Activated CD8-positive, alpha-beta memory T cell treated with anti-CD3 and anti-CD28 coated beads for 1 hour (primary cell): ENCODE measurements around the gene SCO2.

Source experiments
- DNase-seq, 2 donors: peaks; one replicate each; pipeline ENCODE4 v3.0.0-alpha.2; 2020; ENCODE audit warnings: low read depth in 1 of 2; ENCODE audit errors: extremely low read depth in 1 of 2

Gene SCO2

DNA sequence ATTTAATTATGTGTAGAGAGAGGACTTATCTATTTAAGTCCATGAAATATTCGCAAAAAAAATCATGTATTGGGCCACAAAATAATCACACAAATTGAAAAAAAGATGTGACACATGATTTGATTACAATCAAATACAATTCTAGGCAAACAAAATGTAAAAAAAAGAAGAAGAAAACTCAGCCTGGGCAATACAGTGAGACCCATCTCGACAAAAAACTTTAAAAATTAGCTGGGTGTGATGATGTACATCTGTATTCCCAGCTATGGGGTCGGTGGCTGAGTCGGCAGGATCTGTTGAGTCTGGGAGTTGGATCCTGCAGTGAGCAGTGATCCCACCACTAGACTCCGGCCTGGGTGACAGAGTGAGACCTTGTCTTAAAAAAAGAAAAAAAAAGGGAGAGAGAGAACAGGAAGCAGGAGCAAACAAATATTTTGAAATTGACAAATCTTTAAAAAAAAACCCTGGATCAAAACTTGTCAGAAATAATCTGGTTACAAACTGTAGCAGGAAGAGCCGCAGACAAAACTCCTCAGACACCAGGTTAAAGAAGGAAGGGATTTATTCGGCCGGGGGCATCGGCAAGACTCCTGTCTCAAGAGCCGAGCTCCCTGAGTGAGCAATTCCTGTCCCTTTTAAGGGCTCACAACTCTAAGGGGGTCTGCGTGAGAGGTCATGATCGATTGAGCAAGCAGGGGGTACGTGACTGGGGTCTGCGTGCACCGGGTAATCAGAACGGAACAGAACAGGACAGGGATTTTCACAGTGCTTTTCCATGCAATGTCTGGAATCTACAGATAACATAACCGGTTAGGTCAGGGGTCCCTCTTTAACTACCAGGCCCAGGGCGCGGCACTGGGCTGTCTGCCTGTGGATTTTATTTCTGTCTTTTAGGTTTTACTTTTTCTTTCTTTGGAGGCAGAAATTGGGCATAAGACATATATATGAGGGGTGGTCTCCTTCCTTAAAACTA lies 7.7 kb upstream of the SCO2 start:
- no peak for DNase-seq

DNA sequence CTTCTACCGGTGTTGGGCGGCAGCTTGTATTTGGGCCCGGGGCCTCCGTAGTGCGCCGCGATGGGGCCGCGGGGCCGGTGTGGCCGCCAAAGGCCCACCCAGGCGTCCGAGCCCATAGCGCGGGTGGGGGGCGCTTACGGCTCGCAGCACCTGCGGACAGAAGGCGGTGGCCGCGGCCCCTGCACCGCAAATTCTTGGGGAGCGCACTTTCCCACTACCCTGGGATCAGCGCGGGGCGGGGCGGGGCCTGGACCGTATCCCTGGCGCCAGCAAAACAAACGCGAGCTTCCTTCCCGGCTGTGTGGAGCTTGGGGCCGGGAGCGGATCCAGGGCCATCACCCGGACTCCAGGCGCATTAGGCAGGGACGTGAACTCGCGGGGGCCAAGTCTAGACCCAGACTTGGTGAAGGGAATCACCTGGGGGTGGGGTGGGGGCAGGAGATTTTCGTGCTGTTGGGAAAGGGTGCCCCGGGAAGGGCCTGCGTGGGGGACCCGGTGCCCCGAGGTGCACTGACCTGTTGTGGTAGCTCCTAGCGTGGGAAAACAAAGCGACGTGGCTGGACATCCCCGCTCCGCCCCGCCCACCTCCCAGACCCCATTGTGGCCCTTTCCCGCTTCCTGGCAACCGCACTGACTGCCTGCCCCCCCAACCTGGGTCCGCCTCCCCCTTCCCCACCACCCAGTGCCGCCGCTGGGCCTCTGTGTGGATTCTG lies 6.7 kb upstream of the SCO2 start:
- DNase-seq, result no peak

DNA sequence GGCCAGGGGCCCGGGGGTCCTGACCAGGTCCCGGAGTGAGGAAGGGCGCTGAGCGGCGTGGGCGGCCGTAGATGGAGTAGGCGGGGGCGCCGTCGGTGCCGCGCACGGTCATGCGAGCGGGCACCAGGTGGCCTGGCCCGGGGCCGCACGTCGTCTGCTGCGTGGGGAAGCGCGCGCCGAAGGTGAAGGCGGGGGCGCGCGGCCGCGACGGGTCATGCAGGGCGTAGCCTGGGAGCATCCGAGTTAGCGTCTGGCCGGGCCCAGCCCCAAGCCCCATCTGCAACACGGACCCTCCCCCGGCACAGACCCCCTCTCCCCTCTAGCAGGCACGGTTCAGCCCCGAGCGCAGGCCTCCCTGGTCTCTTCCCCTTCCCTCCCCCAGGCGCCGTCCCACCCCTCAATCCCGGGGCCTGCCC lies 6.2 kb upstream of the SCO2 start:
- DNase-seq, result peak in 1 of 2 donors; percentile 62

DNA sequence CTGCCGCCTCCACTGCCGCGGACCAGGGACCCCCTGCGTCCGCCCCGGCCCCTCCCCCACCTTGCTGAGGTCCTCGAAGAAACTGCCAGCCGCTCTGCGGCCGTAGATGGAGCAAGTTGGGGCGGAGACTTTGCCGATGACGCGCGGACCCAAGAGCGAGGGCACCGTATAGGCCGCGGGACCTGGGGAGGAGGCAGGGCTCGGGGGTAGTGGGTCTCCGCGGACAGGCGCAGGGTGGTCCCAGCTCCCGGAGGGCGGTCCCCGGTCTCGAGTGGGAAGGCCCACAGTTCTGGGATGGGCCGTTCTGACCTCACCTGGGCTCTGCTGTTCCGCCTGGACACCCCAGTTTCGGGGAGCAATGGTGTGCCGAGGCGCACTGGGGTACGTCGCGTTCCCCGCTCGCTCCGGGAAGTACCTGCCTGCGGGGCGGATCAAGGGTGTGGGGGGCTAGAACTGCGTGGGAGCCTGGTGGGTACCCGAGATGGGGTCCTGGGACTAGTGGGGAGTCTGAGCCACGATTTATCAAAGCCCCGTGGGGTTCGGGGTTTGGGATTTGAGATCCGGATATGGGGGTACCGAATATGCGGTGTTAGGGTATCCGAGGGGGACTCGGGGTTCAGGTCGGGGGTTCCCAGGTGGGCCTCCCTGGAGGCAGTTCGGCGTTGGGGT lies 5.6 kb upstream of the SCO2 start:
- peak in 1 of 2 donors; percentile 74 for DNase-seq

DNA sequence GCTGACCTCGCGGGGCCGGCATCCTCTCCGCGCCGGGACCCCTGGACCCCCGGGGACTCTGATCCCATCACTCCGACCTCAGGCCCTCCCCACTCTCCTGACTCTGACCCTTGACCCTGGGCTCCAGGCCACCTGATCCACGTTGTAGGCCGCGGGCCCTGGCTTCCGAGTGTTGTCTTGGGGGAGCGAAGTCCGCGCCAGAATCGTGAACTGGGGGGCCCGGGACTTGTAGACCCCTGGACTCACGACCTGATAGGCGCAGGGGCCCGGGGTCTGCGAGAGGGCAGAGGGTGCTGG lies 5.1 kb upstream of the SCO2 start:
- no peak for DNase-seq

DNA sequence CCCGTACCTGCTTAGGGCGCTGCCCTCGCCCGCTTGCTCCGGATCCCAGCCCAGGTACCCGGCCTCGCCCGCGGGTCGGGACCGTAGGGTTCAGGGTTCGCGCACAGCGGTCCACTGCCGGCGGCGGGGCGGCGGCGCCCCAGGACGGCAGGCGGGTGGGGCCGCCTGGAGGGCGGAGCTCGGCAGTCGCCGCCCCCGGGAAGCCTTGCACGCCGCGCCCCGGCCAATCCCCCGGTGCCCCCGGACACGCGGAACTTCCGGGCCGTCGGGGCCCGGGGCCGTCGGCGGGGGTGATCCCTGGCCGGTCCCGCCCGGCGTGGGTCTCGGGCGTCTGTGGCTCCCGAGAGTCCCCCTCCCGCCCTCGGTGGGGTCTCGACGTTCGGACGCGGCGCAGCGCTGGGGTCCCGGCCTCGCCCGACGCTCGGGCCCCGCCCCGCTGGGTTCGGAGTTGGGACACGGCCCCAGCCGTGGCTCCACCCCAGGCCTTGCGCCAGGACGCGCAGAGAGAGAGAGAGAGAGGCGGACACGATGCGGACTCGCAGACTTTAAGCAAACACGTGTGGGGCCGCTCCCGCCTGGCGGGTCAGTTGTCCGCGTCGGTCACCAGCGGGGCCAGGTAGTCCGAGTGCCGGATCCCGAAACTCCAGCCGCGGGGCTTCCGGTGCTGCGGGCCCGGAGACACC lies 4.6 kb upstream of the SCO2 start, which contains the start of gene TYMP:
TSS of gene TYMP (minus strand) at position 116 of the 683 bp plus-strand sequence. CDS start 303 bp downstream, outside the sequence.
- peak in 1 of 2 donors; percentile 61 for DNase-seq

DNA sequence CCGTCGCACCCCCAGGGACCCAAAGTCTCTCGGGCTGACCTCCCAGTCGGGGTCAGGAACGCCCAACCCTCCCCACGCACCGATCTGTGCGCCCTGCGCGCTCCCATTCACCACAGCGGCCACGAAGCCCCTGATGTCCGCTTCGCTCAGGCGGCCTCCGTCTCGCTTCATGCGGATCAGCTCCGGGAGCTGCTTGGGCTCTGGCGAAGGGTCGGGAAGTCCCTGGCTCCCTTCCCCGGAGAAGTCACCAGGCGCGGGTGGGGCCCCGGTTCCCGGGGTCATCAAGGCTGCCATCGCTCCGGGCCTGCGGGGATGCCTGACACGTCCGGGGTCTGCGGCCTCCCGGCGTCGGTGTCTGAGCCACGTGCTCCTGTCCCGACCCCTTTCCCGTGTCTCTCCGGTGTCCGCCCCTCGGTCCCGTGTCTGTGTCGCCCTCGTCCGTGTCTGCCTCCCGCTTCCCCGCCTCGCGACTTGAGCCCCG lies 4.1 kb upstream of the SCO2 start:
- DNase-seq, result no peak

DNA sequence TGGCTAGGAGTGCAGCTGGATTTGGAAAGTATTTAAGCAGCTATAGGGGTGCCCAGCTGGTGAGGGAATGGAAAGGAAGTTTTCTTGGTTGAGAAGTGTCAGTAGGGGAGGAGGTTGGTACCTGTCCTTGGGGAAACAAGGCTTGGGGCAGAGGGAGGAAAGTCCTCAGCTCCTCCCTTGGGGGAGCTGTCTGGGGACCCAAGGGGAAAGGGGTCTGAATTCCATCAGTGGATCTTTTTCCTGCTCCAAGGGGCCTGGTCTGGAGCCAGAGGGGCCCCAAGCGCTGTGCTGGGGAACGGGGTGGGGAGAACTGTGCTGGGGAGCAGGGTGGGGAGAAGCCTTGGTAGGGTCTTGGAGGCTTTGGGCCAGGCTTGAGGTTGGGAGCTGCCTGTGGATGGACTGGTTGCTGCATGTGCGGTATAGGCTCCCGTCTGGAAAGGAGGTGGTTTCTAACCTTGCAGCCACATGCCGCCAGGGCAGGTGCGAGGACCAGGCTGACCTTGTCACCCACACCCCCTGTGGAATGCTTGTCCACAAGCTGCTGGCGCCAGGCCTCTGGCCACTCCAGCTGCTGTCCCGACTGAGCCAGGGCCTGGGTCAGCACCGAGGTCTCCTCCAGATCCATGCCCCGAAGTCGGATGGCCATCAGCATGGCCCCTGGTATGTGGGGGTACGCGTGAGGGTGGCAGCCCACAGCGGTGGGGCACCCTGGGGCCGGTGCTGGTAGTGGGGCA lies 3.5 kb upstream of the SCO2 start:
- DNase-seq, result no peak

DNA sequence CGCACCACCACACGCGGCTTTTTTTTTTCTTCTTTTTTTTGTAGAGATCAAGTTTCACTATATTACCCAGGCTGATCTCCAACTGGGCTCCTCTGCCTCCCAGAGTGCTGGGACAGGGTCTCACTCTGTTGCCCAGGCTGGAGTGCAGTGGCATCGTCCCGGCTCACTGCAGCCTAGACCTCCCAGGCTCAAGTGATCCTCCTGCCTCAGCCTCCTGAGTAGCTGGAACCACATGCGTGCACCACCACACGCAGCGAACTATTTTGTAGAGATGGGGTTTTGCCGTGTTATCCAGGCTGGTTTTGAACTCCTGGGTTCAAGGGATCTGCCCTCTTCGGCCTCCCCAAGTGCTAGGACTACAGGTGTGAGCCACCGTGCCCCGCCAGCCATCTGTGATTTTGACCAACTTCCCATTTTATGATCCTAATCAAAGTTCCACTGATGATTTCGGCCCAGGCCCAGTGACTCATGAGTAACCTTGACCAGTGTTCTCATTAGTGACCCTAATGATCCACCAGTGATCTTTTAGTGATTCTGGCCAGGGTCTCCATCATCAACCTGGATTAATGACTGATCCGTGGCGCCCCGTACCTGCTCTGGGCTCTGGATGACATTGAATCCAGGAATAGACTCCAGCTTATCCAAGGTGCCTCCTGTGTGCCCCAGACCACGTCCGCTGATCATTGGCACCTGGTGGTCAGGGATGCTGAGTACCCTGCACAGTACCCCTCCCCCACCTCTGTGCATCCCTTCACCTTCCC lies 2.7 kb upstream of the SCO2 start:
- DNase-seq, result no peak

DNA sequence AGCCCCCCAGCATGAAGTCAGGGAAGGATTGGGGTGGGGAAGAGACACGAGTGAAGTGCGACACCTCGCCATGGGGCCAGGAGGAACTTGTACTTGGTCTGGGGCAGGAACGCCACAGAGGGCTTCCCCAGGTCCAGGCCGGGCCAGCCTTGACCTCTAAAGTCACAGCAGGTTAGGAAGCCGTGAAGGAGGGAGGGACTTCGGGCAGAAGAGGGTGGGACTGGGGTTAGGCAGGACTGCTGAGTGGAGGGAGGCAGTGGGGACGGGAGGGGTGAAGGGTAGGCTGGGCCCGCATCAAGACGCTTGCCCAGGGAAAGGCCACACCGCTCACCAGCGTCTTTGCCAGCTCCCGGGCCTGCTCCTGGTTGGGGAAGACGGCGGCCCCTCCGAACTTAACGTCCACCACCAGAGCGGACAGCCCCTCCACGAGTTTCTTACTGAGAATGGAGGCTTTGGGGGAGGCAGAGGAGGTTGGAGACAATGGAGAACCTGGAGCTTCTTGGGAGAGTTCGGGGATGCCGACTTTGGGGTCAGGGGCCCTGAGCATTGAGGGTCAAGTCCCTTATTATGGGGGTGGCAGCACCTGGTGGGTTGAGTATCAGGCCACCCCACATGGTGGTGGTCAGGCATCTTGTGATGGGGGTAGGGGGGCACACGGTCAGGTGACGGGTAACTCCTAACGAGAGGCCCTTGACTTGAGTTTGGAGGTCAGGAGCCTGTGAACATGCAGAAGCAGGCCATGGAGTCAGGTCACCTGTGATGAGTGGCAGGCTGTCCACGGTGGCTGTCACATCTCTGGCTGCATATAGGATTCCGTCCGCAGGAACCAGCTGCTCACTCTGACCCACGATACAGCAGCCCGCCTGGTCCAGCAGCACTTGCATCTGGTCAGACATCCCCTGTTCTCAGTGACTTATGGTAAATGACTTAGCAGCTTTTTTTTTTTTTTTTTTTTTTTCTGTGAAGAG lies 1.7 kb upstream of the SCO2 start:
- DNase-seq, result no peak

DNA sequence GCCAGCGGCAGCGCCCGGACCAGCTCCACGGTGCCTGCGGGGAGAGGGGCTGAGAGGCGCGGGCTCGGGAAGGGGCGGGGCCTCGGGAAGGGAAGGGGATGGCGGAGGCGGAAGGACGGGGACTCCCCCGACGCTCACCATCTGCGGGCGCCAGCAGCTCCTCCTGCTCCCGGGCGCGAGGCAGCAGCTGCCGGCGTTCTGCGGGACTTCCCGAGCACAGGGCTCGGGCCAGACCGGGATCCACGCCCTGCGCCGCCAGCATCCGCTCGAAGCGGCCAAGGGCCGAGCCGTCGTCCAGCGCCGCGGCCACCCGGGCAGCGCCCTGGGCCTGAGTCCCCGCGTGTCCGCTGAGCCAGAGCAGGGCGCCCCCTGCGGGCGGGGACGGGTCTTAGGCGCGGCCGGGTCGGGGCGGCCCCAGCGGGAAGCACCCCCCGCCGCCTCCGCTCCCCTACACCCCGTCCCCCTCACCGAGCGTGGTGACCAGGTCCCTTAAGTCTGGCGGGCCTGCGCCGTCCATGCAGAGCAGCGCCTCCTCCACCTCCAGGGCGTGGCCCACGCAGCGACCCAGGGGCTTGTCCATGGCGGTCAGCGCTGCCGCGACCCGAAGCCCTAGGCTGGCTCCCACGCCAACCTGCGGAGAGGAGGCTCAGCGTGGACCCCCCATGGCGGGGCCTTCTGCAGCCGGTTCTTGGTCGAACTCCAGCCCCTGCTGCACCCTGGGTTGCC lies 873 bp upstream of the SCO2 start:
- peak; percentile 57 to 71 for DNase-seq

DNA sequence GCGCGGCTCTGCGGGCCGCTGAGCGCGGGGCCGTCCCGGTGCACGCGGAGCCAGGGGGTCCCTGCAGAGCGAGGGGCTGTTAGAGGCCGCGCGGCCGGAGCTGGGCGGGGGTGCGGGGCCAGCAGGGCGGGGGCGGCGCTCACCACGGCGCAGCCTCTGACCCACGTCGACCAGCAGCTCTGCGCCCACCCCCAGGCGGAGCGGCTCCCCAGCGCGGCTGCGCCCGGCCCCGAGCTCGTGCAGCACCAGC lies 385 bp upstream of the SCO2 start:
- no peak for DNase-seq

DNA sequence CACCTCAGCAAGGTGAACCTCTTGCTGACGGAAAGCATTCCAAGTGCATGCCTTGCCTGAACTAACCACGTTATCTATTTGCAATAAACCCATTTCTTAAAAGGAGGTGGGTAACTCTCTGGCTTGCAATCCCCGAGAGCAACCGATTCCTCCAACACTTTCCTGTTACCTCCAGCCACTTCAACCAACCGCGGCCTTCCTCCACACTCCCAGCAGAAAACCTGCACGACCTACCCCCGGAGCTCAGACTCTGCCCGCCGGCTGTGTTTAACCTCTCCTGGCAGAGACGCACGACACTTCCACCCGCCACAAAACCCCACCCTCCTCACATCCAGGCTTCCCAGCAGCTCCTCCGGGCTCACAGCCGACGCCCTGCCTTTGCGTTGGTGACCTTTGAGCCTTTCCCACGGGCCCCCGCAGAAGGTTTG lies 708 bp downstream of the SCO2 start:
- no peak for DNase-seq

DNA sequence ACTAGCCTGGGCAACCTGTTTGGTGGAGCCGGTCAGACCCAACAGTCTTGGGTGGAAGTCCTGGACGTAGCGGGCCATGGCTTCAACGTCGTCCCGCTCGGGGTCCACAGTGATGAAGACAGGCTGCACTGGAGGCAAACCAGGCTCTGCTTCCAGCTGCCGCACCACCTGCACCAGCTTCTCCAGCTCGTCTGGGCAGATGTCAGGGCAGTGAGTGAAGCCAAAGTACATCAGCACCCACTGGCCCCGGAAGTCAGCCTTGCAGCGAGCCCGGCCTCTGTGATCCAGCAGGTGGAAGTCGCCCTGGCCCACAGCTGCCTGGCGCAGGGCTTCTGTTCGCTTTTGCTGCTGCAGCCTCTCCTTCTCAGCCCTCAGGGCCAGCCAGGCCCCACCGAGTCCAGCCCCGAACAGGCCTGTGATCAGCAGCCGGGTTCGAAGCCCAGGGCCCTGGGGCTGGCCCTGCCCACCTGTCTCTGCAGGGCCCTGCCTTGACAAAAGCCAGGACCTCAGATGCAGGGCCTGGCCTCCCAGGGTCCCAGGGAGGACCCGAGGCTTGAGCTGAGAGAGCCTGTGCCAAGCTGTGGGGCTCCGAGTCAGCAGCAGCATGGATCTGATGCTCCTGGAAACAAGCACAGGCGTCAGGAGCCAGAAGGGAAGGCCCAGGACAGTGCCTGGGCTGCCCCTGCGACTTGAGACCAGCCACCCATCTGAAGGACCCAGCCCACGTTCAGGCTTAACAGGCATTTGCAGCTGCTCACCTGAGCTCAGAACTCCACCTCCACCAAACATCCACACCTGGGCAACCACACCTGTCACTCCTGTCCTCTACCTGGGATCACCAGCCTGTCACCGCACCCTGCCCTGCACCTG lies 1.4 kb downstream of the SCO2 start:
- DNase-seq, result no peak

DNA sequence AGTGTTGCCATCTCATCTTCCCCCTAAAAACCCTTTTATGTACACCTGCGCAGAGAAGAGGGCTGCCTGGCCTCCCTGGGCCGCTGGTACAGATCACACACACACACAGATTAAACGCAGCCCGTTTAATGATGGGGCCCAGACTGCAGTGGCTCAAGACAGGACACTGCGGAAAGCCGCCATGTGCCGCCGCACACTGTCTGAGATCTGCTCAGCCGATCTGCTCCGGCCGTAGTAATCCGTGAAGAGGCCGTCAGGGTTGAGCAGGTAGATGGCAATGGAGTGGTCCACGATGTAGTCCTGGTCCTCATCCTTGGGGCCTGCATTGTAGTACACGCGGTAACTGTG lies 2.0 kb downstream of the SCO2 start:
- no peak for DNase-seq

DNA sequence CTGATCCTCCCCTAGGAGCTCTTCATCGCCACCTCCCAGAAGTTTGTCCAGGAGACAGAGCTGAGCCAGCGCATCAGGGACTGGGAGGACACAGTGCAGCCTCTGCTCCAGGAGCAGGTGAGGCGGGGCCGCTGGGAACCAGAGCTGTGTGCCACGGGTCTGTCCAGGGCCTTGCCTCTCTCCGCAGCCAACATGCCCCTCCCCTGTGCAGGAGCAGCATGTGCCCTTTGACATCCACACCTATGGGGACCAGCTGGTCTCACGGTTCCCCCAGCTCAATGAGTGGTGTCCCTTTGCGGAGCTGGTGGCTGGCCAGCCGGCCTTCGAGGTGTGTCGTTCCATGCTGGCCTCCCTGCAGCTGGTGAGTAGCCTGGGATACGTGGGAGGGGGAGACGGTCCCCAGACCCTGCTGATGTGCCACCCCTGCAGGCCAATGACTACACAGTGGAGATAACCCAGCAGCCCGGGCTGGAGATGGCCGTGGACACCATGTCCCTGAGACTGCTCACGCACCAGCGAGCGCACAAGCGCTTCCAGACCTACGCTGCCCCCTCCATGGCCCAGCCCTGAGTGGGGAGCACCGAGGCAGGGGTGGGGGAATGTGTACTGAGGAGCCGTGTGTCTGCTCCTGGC lies 2.5 kb downstream of the SCO2 start:
- no peak for DNase-seq
